ENCODE results near the gene TOLLIP. TPM values are rescaled to one million over a fixed set of nuclear protein-coding genes. Genes with fewer than 3 reads are reported as not detected.

Gene TOLLIP
- total RNA-seq, 1 donor from 2014 or later: 58.4 TPM

DNA sequence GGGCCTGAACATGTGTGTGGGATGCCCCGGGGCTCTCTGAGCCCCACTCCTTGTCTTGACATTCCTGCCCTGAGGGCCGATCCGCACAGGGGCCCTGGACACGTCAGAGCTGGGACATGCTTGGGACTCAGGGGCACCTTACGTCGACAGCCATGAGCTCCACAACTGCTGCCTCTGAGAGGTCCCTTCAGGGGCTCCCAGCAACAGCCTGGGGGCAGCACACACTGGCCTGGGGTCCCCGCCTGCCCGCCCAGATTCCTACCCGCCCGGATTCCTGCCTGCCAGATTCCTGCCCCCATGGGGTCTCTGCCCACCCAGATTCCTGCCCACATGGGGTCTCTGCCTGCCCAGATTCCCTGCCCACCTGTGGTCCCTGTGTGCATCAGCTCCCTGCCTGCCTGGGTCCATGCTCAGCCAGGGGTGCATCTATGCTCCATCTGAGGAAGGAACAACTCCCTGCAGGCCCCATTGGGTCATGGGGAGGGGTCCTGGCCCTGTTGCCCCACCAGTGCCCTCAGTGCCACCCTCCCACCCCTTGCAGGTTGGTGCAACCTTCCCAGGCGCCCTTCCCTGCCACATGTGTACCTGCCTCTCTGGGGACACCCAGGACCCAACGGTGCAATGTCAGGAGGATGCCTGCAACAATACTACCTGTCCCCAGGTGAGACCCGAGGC, 50.9 kb downstream of the TOLLIP start:
- H3K4me1 Mint-ChIP-seq (ENCODE audit: low read depth): peaks cover 8% of the 10 kb centered on the region
- H3K36me3 Mint-ChIP-seq (ENCODE audit: low read depth): peaks cover 1% of the 10 kb centered on the region
- DNase-seq (ENCODE audit: low spot score): no peak
- peaks cover 1% of the 10 kb centered on the region for H3K27me3 Mint-ChIP-seq (ENCODE audit: low read depth)
- TF ChIP-seq, protein P1, sequence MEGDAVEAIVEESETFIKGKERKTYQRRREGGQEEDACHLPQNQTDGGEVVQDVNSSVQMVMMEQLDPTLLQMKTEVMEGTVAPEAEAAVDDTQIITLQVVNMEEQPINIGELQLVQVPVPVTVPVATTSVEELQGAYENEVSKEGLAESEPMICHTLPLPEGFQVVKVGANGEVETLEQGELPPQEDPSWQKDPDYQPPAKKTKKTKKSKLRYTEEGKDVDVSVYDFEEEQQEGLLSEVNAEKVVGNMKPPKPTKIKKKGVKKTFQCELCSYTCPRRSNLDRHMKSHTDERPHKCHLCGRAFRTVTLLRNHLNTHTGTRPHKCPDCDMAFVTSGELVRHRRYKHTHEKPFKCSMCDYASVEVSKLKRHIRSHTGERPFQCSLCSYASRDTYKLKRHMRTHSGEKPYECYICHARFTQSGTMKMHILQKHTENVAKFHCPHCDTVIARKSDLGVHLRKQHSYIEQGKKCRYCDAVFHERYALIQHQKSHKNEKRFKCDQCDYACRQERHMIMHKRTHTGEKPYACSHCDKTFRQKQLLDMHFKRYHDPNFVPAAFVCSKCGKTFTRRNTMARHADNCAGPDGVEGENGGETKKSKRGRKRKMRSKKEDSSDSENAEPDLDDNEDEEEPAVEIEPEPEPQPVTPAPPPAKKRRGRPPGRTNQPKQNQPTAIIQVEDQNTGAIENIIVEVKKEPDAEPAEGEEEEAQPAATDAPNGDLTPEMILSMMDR (IDR thresholded peaks at IDR 0.05): no peak
- no peak overlapping the region for H3K27ac Mint-ChIP-seq (ENCODE audit: unreplicated experiment)
- H3K9me3 Mint-ChIP-seq (ENCODE audit: low read depth): no peaks in the 10 kb centered on the region
- H3K4me3 Mint-ChIP-seq (ENCODE audit: unreplicated experiment): no peak overlapping the region

- Mint-ChIP-seq H3K27me3 (ENCODE audit: low read depth) (peaks cover 1% of the 10 kb centered on the region), H3K27ac (ENCODE audit: unreplicated experiment) (no peak overlapping the region), H3K9me3 (ENCODE audit: low read depth) (no peaks in the 10 kb centered on the region), H3K36me3 (ENCODE audit: low read depth) (peaks cover 1% of the 10 kb centered on the region), H3K4me3 (ENCODE audit: unreplicated experiment) (no peak overlapping the region), H3K4me1 (ENCODE audit: low read depth) (peaks cover 8% of the 10 kb centered on the region)
- TF ChIP-seq, protein P1 (IDR thresholded peaks at IDR 0.05): no peak
- no peak for DNase-seq (ENCODE audit: low spot score)
These were observed 51.5 kb downstream of the TOLLIP start for GRCh38 chr11:1257916-1258315.

DNA sequence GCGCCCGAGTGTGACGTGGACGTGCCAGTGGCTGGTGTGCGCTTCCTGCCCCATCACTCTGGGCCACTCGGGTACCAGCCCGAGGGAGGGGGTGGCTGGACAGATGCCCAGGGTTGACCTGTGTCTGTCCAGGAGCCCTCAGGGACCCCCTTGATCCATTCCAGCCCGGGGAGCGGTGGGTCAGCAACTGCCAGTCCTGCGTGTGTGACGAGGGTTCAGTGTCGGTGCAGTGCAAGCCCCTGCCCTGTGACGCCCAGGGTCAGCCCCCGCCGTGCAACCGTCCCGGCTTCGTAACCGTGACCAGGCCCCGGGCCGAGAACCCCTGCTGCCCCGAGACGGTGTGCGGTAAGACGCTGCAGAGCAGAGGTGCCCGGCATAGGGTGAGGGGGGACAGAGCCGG, 52.1 kb downstream of the TOLLIP start:
- Mint-ChIP-seq H3K9me3 (ENCODE audit: low read depth) (no peaks in the 10 kb centered on the region), H3K4me1 (ENCODE audit: low read depth) (peaks cover 4% of the 10 kb centered on the region), H3K36me3 (ENCODE audit: low read depth) (peaks cover 1% of the 10 kb centered on the region), H3K27ac (ENCODE audit: unreplicated experiment) (no peak overlapping the region), H3K27me3 (ENCODE audit: low read depth) (peaks cover 1% of the 10 kb centered on the region), H3K4me3 (ENCODE audit: unreplicated experiment) (no peak overlapping the region)
- DNase-seq (ENCODE audit: low spot score): no peak
- TF ChIP-seq, protein P1 (IDR thresholded peaks at IDR 0.05): no peak

GRCh38 chr11:1256257-1257045, 53.0 kb downstream of the TOLLIP start:
- DNase-seq (ENCODE audit: low spot score): no peak
- Mint-ChIP-seq H3K4me3 (ENCODE audit: unreplicated experiment) (no peak overlapping the region), H3K27ac (ENCODE audit: unreplicated experiment) (no peak overlapping the region), H3K4me1 (ENCODE audit: low read depth) (no peaks in the 10 kb centered on the region), H3K9me3 (ENCODE audit: low read depth) (no peaks in the 10 kb centered on the region), H3K27me3 (ENCODE audit: low read depth) (peaks cover 3% of the 10 kb centered on the region), H3K36me3 (ENCODE audit: low read depth) (peaks cover 1% of the 10 kb centered on the region)
- TF ChIP-seq, protein P1 (IDR thresholded peaks at IDR 0.05): no peak

- no peak for DNase-seq (ENCODE audit: low spot score)
- TF ChIP-seq, protein P1 (IDR thresholded peaks at IDR 0.05): no peak
- Mint-ChIP-seq H3K27ac (ENCODE audit: unreplicated experiment) (no peak overlapping the region), H3K4me3 (ENCODE audit: unreplicated experiment) (no peak overlapping the region), H3K27me3 (ENCODE audit: low read depth) (peaks cover 3% of the 10 kb centered on the region), H3K36me3 (ENCODE audit: low read depth) (peaks cover 1% of the 10 kb centered on the region), H3K9me3 (ENCODE audit: low read depth) (no peaks in the 10 kb centered on the region), H3K4me1 (ENCODE audit: low read depth) (no peaks in the 10 kb centered on the region)
These were observed 54.3 kb downstream of the TOLLIP start for GRCh38 chr11:1255151-1255550.
